LNCaP clone FGC (cell line): ENCODE results near the gene KRTAP9-8.

ENCODE experiments used
- DNase-seq: peaks from one replicate; pipeline ENCODE4 v3.0.0-alpha.2; 2011; ENCODE audit warnings: low read depth
- H3K4me3 ChIP-seq: 2 replicates; pipeline ENCODE4 v1.5.1; 2011; ENCODE audit warnings: mild to moderate bottlenecking, low read depth, low read length, control low read depth
- TF ChIP-seq, protein P1 (sequence below): IDR thresholded peaks from 2 replicates; pipeline ENCODE4 v1.5.1; 2012; ENCODE audit warnings: mild to moderate bottlenecking; ENCODE audit not compliant: control insufficient read depth, insufficient read depth; ENCODE audit errors: extremely low read depth

KRTAP9-8 gene

DNA sequence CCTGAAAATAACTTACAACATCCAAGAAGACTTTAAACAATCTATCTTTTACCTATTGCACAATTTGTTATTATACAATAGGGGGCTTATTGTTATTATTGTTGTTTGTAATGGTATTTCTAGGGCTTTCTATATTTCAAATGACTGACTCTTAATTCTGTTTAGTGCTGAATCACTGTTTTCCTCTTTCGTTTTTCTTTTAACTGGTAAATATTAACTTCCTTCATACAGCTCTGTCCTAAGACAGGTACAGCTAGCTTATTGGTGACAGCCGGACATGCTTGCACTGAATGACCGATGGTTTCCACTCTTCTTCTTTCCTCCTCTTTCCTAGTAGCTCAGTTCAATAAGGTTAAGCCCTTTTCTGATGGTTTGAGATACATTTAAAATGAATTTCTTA, 49.3 kb downstream of the KRTAP9-8 start:
- no peak for DNase-seq
- TF ChIP-seq, protein P1, sequence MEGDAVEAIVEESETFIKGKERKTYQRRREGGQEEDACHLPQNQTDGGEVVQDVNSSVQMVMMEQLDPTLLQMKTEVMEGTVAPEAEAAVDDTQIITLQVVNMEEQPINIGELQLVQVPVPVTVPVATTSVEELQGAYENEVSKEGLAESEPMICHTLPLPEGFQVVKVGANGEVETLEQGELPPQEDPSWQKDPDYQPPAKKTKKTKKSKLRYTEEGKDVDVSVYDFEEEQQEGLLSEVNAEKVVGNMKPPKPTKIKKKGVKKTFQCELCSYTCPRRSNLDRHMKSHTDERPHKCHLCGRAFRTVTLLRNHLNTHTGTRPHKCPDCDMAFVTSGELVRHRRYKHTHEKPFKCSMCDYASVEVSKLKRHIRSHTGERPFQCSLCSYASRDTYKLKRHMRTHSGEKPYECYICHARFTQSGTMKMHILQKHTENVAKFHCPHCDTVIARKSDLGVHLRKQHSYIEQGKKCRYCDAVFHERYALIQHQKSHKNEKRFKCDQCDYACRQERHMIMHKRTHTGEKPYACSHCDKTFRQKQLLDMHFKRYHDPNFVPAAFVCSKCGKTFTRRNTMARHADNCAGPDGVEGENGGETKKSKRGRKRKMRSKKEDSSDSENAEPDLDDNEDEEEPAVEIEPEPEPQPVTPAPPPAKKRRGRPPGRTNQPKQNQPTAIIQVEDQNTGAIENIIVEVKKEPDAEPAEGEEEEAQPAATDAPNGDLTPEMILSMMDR = no peak
- H3K4me3 ChIP-seq = no peak overlapping the region
